Nephron progenitor cell (in vitro differentiated cells): ENCODE measurements around the gene ZNF79.

ENCODE experiments used
- DNase-seq: peaks from one replicate; pipeline ENCODE4 v3.0.0; 2021
- H3K27ac Mint-ChIP-seq: 2 replicates; pipeline ENCODE4 v1.8.0; 2021; ENCODE audit warnings: mild to moderate bottlenecking, moderate library complexity, mixed read lengths
- H3K27me3 Mint-ChIP-seq: 2 replicates; pipeline ENCODE4 v1.8.0; 2021; ENCODE audit warnings: mild to moderate bottlenecking, low read depth, mixed read lengths; ENCODE audit not compliant: poor library complexity
- H3K36me3 Mint-ChIP-seq: 2 replicates; pipeline ENCODE4 v1.8.0; 2021; ENCODE audit warnings: low read depth, mixed read lengths
- H3K4me1 Mint-ChIP-seq: 2 replicates; pipeline ENCODE4 v1.8.0; 2021; ENCODE audit warnings: mixed read lengths
- H3K4me3 Mint-ChIP-seq: 2 replicates; pipeline ENCODE4 v1.8.0; 2021; ENCODE audit warnings: mild to moderate bottlenecking, moderate library complexity, mixed read lengths
- H3K9me3 Mint-ChIP-seq: 2 replicates; pipeline ENCODE4 v1.8.0; 2021; ENCODE audit warnings: mild to moderate bottlenecking, moderate library complexity, mixed read lengths
- CTCF ChIP-seq: fragments of 200-600 bp; sonication (generic); IDR thresholded peaks from 2 replicates; pipeline ENCODE4 v1.5.0; 2021; ENCODE audit warnings: antibody characterized with exemption

Gene ZNF79

DNA sequence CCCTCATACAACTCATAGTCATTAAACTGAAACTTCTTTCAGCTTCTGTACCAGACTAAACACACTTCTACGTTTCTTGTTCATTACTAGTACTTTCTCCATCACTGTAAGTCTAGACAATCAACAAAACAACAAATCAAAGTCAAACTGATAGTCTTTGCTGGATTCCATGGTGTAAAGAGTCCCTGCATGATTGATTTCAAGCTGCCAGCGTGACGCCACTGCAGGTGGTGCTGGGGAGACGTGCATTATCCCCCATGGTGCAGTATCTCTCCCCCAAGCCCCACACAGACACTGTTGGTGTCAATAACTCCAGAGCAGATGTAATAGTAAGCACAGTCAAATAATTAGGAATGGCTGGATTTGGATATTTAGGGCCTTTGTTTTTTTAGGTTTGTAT lies 37.9 kb upstream of the ZNF79 start:
- Mint-ChIP-seq H3K36me3 (no peaks in the 10 kb centered on the region), H3K27me3 (peaks cover 9% of the 10 kb centered on the region), H3K9me3 (no peaks in the 10 kb centered on the region), H3K4me1 (peaks cover 58% of the 10 kb centered on the region), H3K4me3 (no peak overlapping the region), H3K27ac (no peak overlapping the region)
- no peak for TF ChIP-seq CTCF
- DNase-seq, result no peak

DNA sequence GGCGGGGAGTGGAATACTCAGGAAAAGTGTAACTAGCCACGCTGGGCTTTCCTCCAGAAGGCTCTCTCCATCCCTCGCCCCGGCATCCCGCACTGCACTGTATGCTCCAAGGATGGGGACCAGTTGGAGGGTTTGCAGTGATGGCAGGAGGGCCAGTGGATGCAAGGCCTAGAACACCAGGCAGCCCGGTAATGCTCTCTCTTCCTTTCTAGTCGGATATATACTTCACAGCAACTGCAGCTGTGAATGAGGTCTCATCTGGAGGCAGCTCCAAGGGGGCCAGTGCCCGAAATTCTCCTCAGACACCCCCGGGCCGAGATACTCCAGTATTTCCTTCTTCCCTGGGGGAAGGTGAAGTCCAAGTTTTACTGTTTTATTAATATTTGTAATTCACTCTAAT lies 37.2 kb upstream of the ZNF79 start:
- Mint-ChIP-seq H3K36me3 (no peaks in the 10 kb centered on the region), H3K27me3 (peaks cover 12% of the 10 kb centered on the region), H3K4me1 (peaks cover 58% of the 10 kb centered on the region), H3K9me3 (no peaks in the 10 kb centered on the region), H3K4me3 (no peak overlapping the region), H3K27ac (no peak overlapping the region)
- no peak for DNase-seq
- no peak for TF ChIP-seq CTCF

DNA sequence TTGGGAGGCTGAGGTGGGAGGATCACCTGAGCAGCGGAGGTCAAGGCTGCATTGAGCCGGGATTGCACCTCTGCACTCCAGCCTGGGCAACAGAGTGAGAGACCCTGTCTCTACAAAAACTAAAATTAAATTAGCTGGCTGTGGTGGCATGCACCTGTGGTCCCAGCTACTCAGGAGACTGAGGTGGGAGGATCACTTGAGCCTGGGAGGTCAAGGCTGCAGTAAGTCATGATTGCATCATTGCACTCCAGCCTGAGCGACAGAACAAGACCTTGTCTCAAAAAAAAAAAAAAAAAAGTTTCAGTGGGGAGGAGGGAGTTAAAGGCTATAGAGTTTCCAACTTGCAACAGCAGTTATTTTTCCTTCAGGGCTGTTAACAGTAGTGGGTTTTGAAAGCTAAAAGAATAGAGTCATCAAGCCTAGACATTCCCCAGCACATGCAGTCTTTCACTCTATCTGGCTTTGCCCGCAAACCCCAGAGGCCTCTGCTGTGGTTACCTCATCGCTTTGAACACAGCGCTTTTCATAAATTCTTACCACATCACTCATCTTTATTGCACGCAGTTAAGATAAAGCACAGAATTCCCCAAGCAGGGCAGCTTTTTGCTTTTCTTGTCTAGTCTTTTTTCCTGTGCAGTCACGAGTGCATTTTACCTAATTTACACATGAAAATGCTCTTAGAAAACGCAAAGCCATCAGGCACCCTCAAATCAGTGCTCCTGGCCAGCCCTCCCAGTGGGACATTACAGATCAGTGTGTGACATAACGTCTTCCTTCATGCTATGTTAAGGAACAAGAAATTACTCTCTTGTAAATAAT lies 35.9 kb upstream of the ZNF79 start:
- Mint-ChIP-seq H3K4me3 (peak overlapping the region; percentile 49), H3K36me3 (no peaks in the 10 kb centered on the region), H3K4me1 (peaks cover 58% of the 10 kb centered on the region), H3K9me3 (no peaks in the 10 kb centered on the region), H3K27me3 (peaks cover 12% of the 10 kb centered on the region), H3K27ac (peak overlapping the region; percentile 46)
- no peak for TF ChIP-seq CTCF
- no peak for DNase-seq

DNA sequence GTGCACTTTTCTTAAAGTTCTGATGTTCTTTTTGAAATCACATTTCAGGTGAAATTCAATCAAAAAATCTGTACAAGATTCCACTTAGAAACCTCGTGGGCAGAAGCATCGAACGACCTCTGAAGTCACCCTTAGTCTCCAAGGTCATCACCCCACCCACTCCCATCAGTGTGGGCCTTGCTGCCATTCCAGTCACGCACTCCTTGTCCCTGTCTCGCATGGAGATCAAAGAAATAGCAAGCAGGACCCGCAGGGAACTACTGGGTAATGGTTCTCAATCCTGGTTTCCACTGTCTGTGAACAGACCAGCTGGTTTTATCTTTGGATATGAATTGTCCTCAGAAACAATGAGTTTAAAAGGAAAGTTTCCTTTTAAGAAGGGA lies 35.3 kb upstream of the ZNF79 start:
- no peaks in the 10 kb centered on the region for H3K9me3 Mint-ChIP-seq
- DNase-seq, result peak; percentile 47
- no peak for TF ChIP-seq CTCF
- H3K4me3 Mint-ChIP-seq, result peak overlapping the region; percentile 49
- peaks cover 12% of the 10 kb centered on the region for H3K27me3 Mint-ChIP-seq
- peak overlapping the region; percentile 46 for H3K27ac Mint-ChIP-seq
- H3K4me1 Mint-ChIP-seq, result peaks cover 60% of the 10 kb centered on the region
- H3K36me3 Mint-ChIP-seq, result no peaks in the 10 kb centered on the region

- Mint-ChIP-seq H3K36me3 (no peaks in the 10 kb centered on the region), H3K4me3 (no peak overlapping the region), H3K27ac (no peak overlapping the region), H3K27me3 (peaks cover 14% of the 10 kb centered on the region), H3K4me1 (peaks cover 53% of the 10 kb centered on the region), H3K9me3 (no peaks in the 10 kb centered on the region)
- no peak for TF ChIP-seq CTCF
- DNase-seq, result no peak
Observed at GRCh38 chr9:127389381-127390247, 34.6 kb upstream of the ZNF79 start.
